HEK293 (cell line): Measurements from ENCODE around the gene NDFIP2.

Experiments used
- CTCF ChIA-PET: fragments of 350-600 bp; formaldehyde crosslinking; extraction: SDS; loops from one replicate; lab custom pipeline; 2021; ENCODE audit warnings: antibody characterized with exemption; lab: Yijun Ruan, JAX
- POLR2A ChIA-PET: fragments of 300-600 bp; formaldehyde crosslinking; extraction: SDS; loops from one replicate; lab custom pipeline; 2020; ENCODE audit warnings: antibody characterized with exemption, inconsistent platforms; lab: Yijun Ruan, JAX
- H3K27ac ChIP-seq: fragments of 200-500 bp; sonication (Bioruptor generic); 2 replicates; pipeline ENCODE4 v1.5.1; 2014; ENCODE audit warnings: low read depth, low read length, control low read depth, inconsistent platforms; ENCODE audit errors: extremely low read depth
- H3K36me3 ChIP-seq, 2 experiments: fragments of 200-500 bp in 1 of 2; sonication (Bioruptor generic) in 1 of 2; 1 replicate in 1 of 2; 2 replicates in 1 of 2; pipeline ENCODE4 v1.5.1; 2014 to 2017; ENCODE audit warnings: inconsistent platforms in 2 of 2, low read length in 2 of 2; ENCODE audit not compliant: control insufficient read depth in 2 of 2, insufficient read depth in 1 of 2
- H3K4me1 ChIP-seq: fragments of 200-500 bp; sonication (Bioruptor generic); 2 replicates; pipeline ENCODE4 v1.5.1; 2014; ENCODE audit warnings: mild to moderate bottlenecking, low read length, inconsistent platforms; ENCODE audit not compliant: control insufficient read depth, insufficient read depth
- H3K4me3 ChIP-seq: 2 replicates; pipeline ENCODE4 v1.5.1; 2011; ENCODE audit warnings: low read depth, mild to moderate bottlenecking, control low read depth, low read length, moderate library complexity
- H3K9me3 ChIP-seq: fragments of 200-500 bp; sonication (Bioruptor generic); 2 replicates; pipeline ENCODE4 v1.5.1; 2014; ENCODE audit warnings: low read depth, low read length, inconsistent platforms; ENCODE audit not compliant: control insufficient read depth, insufficient read depth
- KLF1 ChIP-seq: fragments of 450-650 bp; formaldehyde crosslinking; IDR thresholded peaks from 2 replicates; pipeline ENCODE4 v1.5.1; 2016; ENCODE audit warnings: missing biosample characterization, missing genetic modification characterization
- KLF16 ChIP-seq: fragments of 450-650 bp; formaldehyde crosslinking; IDR thresholded peaks from 2 replicates; pipeline ENCODE4 v1.5.1; 2017; ENCODE audit warnings: missing biosample characterization, missing genetic modification characterization
- OSR2 ChIP-seq: fragments of 450-650 bp; formaldehyde crosslinking; IDR thresholded peaks from 2 replicates; pipeline ENCODE4 v1.5.1; 2016; ENCODE audit warnings: missing biosample characterization, missing genetic modification characterization
- SP2 ChIP-seq: fragments of 450-650 bp; formaldehyde crosslinking; IDR thresholded peaks from 2 replicates; pipeline ENCODE4 v1.5.1; 2016; ENCODE audit warnings: missing biosample characterization, missing genetic modification characterization
- YY1 ChIP-seq: fragments of 450-650 bp; formaldehyde crosslinking; IDR thresholded peaks from 2 replicates; pipeline ENCODE4 v1.5.1; 2018; ENCODE audit warnings: missing biosample characterization, missing genetic modification characterization
- ZBTB8A ChIP-seq: fragments of 450-650 bp; formaldehyde crosslinking; IDR thresholded peaks from 2 replicates; pipeline ENCODE4 v1.5.1; 2016; ENCODE audit warnings: missing biosample characterization, missing genetic modification characterization
- ZNF112 ChIP-seq: fragments of 450-650 bp; formaldehyde crosslinking; IDR thresholded peaks from 2 replicates; pipeline ENCODE4 v1.5.0; 2017; ENCODE audit warnings: missing biosample characterization, missing genetic modification characterization
- ZNF132 ChIP-seq: fragments of 450-650 bp; formaldehyde crosslinking; IDR thresholded peaks from 2 replicates; pipeline ENCODE4 v1.5.1; 2017; ENCODE audit warnings: missing biosample characterization, missing genetic modification characterization, borderline replicate concordance
- ZNF214 ChIP-seq: fragments of 450-650 bp; formaldehyde crosslinking; IDR thresholded peaks from 2 replicates; pipeline ENCODE4 v1.5.1; 2017; ENCODE audit warnings: missing biosample characterization, mild to moderate bottlenecking, missing genetic modification characterization, borderline replicate concordance
- ZNF426 ChIP-seq: fragments of 450-650 bp; formaldehyde crosslinking; IDR thresholded peaks from 2 replicates; pipeline ENCODE4 v1.5.1; 2017; ENCODE audit warnings: missing biosample characterization, missing genetic modification characterization, mild to moderate bottlenecking, inconsistent platforms, moderate library complexity
- ZNF621 ChIP-seq: fragments of 450-650 bp; formaldehyde crosslinking; IDR thresholded peaks from 2 replicates; pipeline ENCODE4 v1.5.1; 2017; ENCODE audit warnings: missing biosample characterization, missing genetic modification characterization
- ZNF623 ChIP-seq: fragments of 450-650 bp; formaldehyde crosslinking; IDR thresholded peaks from 2 replicates; pipeline ENCODE4 v1.5.1; 2016; ENCODE audit warnings: missing biosample characterization, missing genetic modification characterization
- ZNF654 ChIP-seq: fragments of 450-650 bp; formaldehyde crosslinking; IDR thresholded peaks from 2 replicates; pipeline ENCODE4 v1.5.1; 2016; ENCODE audit warnings: low read depth, missing biosample characterization, missing genetic modification characterization
- ZNF660 ChIP-seq: fragments of 450-650 bp; IDR thresholded peaks from 2 replicates; pipeline ENCODE4 v1.5.1; 2018; ENCODE audit warnings: missing biosample characterization, mild to moderate bottlenecking, missing genetic modification characterization
- ZNF768 ChIP-seq: fragments of 450-650 bp; formaldehyde crosslinking; IDR thresholded peaks from 2 replicates; pipeline ENCODE4 v1.5.1; 2018; ENCODE audit warnings: missing biosample characterization, mild to moderate bottlenecking, missing genetic modification characterization
- ZNF785 ChIP-seq: fragments of 450-650 bp; formaldehyde crosslinking; IDR thresholded peaks from 2 replicates; pipeline ENCODE4 v1.5.1; 2016; ENCODE audit warnings: missing biosample characterization, missing genetic modification characterization
- ZNF792 ChIP-seq: fragments of 450-650 bp; formaldehyde crosslinking; IDR thresholded peaks from 2 replicates; pipeline ENCODE4 v1.5.1; 2016; ENCODE audit warnings: missing biosample characterization, missing genetic modification characterization
- ZNF843 ChIP-seq: fragments of 450-650 bp; formaldehyde crosslinking; IDR thresholded peaks from 2 replicates; pipeline ENCODE4 v1.5.1; 2016; ENCODE audit warnings: missing biosample characterization, missing genetic modification characterization
- ZSCAN30 ChIP-seq: fragments of 450-650 bp; IDR thresholded peaks from 2 replicates; pipeline ENCODE4 v1.5.1; 2018; ENCODE audit warnings: missing biosample characterization, mild to moderate bottlenecking, missing genetic modification characterization, moderate library complexity
- TF ChIP-seq, protein P1 (sequence below): fragments of 450-650 bp; formaldehyde crosslinking; IDR thresholded peaks from 2 replicates; pipeline ENCODE4 v1.5.1; 2016; ENCODE audit warnings: missing biosample characterization, missing genetic modification characterization
- TF ChIP-seq, protein P2 (sequence below): fragments of 450-650 bp; formaldehyde crosslinking; IDR thresholded peaks from 2 replicates; pipeline ENCODE4 v1.5.0; 2017; ENCODE audit warnings: missing biosample characterization, missing genetic modification characterization, borderline replicate concordance
- TF ChIP-seq, protein P3 (sequence below): fragments of 450-650 bp; formaldehyde crosslinking; IDR thresholded peaks from 2 replicates; pipeline ENCODE4 v1.5.1; 2016; ENCODE audit warnings: missing biosample characterization, missing genetic modification characterization
- TF ChIP-seq, protein P4 (sequence below): fragments of 450-650 bp; formaldehyde crosslinking; IDR thresholded peaks from 2 replicates; pipeline ENCODE4 v1.5.1; 2016; ENCODE audit warnings: missing biosample characterization, missing genetic modification characterization

The NDFIP2 gene

DNA sequence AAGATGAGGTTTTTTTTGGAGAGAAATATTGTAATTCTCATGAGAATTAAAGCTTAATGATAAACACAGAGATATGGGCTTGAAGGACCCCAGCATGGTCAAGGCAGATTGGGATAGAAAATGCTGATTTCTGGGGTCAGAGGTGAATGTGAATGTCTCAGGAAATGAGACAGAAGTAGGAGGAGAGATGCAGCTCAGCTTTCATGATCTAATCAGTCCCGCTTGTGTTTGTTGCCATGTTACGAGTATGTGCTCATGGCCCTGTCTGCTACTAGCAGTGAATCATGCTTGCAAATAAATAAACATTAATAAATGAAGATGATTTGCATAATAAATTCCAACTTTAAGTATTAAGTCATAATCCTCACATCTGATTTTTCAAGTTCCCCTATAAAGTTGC lies 23.0 kb upstream of the NDFIP2 start:
- Histone ChIP-seq H3K9me3 (no peaks in the 10 kb centered on the region), H3K4me3 (no peak overlapping the region), H3K36me3 (no peaks in the 10 kb centered on the region), H3K27ac (no peak overlapping the region), H3K4me1 (no peaks in the 10 kb centered on the region)
- POLR2A ChIA-PET = interaction anchor here (1.3 kb wide), 1 partner anchor 23 kb away, joined by 3 read pairs; the partner anchor contains the start of gene NDFIP2
- CTCF ChIA-PET = interaction anchor here (1.4 to 2.7 kb wide), 2 partner anchors 33 to 83 kb away, joined by 5 to 6 read pairs; no protein-coding TSS in a partner anchor
- TF ChIP-seq, protein P1, sequence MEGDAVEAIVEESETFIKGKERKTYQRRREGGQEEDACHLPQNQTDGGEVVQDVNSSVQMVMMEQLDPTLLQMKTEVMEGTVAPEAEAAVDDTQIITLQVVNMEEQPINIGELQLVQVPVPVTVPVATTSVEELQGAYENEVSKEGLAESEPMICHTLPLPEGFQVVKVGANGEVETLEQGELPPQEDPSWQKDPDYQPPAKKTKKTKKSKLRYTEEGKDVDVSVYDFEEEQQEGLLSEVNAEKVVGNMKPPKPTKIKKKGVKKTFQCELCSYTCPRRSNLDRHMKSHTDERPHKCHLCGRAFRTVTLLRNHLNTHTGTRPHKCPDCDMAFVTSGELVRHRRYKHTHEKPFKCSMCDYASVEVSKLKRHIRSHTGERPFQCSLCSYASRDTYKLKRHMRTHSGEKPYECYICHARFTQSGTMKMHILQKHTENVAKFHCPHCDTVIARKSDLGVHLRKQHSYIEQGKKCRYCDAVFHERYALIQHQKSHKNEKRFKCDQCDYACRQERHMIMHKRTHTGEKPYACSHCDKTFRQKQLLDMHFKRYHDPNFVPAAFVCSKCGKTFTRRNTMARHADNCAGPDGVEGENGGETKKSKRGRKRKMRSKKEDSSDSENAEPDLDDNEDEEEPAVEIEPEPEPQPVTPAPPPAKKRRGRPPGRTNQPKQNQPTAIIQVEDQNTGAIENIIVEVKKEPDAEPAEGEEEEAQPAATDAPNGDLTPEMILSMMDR = no peak
- TF ChIP-seq ZNF214 (tag by site-specific recombination) = no peak
- TF ChIP-seq ZBTB8A (tag by site-specific recombination) = no peak
- TF ChIP-seq ZNF660 = no peak
- TF ChIP-seq OSR2 = 0 out of 2 replicates have a peak, but pooled peaks have one; percentile 18

DNA sequence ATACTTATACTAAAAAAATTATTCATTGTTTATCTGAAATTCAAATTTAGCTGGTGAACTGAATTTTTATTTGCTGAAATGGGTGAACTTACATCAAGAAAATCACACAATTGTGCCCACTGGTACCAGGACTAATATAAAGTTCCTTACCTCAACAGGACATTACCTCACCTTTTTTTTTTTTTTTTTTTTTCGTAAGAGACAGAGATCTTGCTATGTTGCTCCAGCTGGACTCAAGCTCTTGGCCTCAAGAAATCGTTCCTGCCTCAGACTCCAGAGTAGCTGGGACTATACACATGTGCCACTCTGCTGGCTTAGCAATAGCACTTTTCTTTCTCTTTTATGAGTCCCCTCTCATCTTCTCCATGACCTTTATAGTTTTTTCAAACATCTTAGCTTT lies 22.5 kb upstream of the NDFIP2 start:
- Histone ChIP-seq H3K4me3 (no peak overlapping the region), H3K9me3 (no peaks in the 10 kb centered on the region), H3K4me1 (no peaks in the 10 kb centered on the region), H3K36me3 (no peaks in the 10 kb centered on the region), H3K27ac (no peak overlapping the region)
- CTCF ChIA-PET = interaction anchor here (0.6 to 2.7 kb wide), 4 partner anchors 34 to 83 kb away, joined by 3 to 6 read pairs (median 4); no protein-coding TSS in a partner anchor
- POLR2A ChIA-PET = interaction anchor here (1.3 kb wide), 1 partner anchor 23 kb away, joined by 3 read pairs; the partner anchor contains the start of gene NDFIP2
- TF ChIP-seq, protein P2, sequence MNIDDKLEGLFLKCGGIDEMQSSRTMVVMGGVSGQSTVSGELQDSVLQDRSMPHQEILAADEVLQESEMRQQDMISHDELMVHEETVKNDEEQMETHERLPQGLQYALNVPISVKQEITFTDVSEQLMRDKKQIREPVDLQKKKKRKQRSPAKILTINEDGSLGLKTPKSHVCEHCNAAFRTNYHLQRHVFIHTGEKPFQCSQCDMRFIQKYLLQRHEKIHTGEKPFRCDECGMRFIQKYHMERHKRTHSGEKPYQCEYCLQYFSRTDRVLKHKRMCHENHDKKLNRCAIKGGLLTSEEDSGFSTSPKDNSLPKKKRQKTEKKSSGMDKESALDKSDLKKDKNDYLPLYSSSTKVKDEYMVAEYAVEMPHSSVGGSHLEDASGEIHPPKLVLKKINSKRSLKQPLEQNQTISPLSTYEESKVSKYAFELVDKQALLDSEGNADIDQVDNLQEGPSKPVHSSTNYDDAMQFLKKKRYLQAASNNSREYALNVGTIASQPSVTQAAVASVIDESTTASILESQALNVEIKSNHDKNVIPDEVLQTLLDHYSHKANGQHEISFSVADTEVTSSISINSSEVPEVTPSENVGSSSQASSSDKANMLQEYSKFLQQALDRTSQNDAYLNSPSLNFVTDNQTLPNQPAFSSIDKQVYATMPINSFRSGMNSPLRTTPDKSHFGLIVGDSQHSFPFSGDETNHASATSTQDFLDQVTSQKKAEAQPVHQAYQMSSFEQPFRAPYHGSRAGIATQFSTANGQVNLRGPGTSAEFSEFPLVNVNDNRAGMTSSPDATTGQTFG (tag by site-specific recombination) = no peak
- TF ChIP-seq, protein P3, sequence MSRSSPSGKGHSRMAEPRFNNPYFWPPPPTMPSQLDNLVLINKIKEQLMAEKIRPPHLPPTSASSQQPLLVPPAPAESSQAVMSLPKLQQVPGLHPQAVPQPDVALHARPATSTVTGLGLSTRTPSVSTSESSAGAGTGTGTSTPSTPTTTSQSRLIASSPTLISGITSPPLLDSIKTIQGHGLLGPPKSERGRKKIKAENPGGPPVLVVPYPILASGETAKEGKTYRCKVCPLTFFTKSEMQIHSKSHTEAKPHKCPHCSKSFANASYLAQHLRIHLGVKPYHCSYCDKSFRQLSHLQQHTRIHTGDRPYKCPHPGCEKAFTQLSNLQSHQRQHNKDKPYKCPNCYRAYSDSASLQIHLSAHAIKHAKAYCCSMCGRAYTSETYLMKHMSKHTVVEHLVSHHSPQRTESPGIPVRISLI (tag by site-specific recombination) = peak; percentile 55; the same call in 1 of the 2 replicates

DNA sequence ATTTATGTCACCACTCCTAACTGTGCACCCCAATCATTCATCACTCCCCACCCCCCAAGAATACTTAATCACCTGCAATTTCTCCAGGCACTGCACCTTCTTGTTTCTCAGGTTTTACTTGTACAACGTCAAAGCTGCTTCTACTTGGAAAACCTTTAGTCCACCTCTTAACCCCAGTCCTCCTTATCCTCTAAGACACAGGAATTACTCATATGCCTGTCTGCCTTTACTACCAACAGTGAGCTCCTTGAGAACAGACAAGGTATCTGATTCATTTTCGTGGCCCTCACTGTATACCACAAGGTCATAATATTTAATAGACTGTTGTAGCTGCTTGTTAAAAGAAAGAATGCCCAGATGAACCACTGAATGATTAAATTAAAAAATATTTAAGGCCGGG lies 21.0 kb upstream of the NDFIP2 start:
- CTCF ChIA-PET = interaction anchor here (0.6 to 2.7 kb wide), 4 partner anchors 33 to 850 kb away, joined by 3 to 6 read pairs (median 3); no protein-coding TSS in a partner anchor
- TF ChIP-seq ZSCAN30 (no peak), ZNF623 (tag by site-specific recombination) (no peak), ZNF785 (tag by site-specific recombination) (no peak), ZNF792 (tag by site-specific recombination) (no peak), KLF16 (tag by site-specific recombination) (no peak), ZNF768 (tag by site-specific recombination) (no peak), ZNF654 (tag by site-specific recombination) (no peak), KLF1 (tag by site-specific recombination) (no peak), SP2 (tag by site-specific recombination) (no peak), YY1 (tag by site-specific recombination) (no peak), ZNF621 (tag by site-specific recombination) (no peak), ZNF426 (tag by site-specific recombination) (no peak), ZNF843 (tag by site-specific recombination) (no peak), ZNF112 (no peak), ZNF132 (tag by site-specific recombination) (no peak)
- TF ChIP-seq, protein P4, sequence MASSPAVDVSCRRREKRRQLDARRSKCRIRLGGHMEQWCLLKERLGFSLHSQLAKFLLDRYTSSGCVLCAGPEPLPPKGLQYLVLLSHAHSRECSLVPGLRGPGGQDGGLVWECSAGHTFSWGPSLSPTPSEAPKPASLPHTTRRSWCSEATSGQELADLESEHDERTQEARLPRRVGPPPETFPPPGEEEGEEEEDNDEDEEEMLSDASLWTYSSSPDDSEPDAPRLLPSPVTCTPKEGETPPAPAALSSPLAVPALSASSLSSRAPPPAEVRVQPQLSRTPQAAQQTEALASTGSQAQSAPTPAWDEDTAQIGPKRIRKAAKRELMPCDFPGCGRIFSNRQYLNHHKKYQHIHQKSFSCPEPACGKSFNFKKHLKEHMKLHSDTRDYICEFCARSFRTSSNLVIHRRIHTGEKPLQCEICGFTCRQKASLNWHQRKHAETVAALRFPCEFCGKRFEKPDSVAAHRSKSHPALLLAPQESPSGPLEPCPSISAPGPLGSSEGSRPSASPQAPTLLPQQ (tag by site-specific recombination) = no peak
- TF ChIP-seq, protein P3 (tag by site-specific recombination) = no peak
- TF ChIP-seq, all 188 proteins: peak for 0
- no peaks in the 10 kb centered on the region for H3K9me3 ChIP-seq
- POLR2A ChIA-PET = no interaction called here
- no peak overlapping the region for H3K27ac ChIP-seq
- no peaks in the 10 kb centered on the region for H3K36me3 ChIP-seq
- no peak overlapping the region for H3K4me3 ChIP-seq
- H3K4me1 ChIP-seq = no peaks in the 10 kb centered on the region
